Measurements from ENCODE around the gene MINAR2.

DNA sequence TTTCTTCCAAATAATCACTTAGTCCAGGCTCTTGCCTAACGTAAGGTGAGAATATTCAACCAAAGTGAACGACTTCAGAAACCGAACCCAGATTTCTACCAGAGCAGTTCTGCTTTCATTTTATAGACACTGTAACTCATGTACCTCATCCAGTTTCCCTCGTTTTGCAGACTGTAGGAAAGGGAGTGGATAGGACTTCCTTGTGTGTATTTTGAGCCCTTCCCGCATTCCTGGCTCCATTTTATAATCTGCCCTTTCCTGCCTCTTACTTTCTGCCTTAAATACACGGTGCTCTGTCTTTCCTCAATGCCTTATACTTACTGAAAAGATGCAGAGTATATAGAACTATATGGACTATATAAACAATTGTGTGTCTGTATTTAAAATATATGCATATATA is 20.8 kb downstream of the MINAR2 start:
- TF ChIP-seq, protein P1, sequence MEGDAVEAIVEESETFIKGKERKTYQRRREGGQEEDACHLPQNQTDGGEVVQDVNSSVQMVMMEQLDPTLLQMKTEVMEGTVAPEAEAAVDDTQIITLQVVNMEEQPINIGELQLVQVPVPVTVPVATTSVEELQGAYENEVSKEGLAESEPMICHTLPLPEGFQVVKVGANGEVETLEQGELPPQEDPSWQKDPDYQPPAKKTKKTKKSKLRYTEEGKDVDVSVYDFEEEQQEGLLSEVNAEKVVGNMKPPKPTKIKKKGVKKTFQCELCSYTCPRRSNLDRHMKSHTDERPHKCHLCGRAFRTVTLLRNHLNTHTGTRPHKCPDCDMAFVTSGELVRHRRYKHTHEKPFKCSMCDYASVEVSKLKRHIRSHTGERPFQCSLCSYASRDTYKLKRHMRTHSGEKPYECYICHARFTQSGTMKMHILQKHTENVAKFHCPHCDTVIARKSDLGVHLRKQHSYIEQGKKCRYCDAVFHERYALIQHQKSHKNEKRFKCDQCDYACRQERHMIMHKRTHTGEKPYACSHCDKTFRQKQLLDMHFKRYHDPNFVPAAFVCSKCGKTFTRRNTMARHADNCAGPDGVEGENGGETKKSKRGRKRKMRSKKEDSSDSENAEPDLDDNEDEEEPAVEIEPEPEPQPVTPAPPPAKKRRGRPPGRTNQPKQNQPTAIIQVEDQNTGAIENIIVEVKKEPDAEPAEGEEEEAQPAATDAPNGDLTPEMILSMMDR (conservative IDR thresholded peaks at IDR 0.05; ENCODE audit: low read depth, low read length) = no peak
- TF ChIP-seq EZH2 (IDR thresholded peaks at IDR 0.05; ENCODE audit: borderline replicate concordance, low read depth, low read length, poor library complexity, severe bottlenecking) = no peak

All from A673 (cell line).